ENCODE data around the gene SNX13. TPM values are rescaled to one million over a fixed set of nuclear protein-coding genes. Genes with fewer than 3 reads are reported as not detected.

The SNX13 gene
- total RNA-seq, 1 experiment from 2014 or later = 29.0 TPM

DNA sequence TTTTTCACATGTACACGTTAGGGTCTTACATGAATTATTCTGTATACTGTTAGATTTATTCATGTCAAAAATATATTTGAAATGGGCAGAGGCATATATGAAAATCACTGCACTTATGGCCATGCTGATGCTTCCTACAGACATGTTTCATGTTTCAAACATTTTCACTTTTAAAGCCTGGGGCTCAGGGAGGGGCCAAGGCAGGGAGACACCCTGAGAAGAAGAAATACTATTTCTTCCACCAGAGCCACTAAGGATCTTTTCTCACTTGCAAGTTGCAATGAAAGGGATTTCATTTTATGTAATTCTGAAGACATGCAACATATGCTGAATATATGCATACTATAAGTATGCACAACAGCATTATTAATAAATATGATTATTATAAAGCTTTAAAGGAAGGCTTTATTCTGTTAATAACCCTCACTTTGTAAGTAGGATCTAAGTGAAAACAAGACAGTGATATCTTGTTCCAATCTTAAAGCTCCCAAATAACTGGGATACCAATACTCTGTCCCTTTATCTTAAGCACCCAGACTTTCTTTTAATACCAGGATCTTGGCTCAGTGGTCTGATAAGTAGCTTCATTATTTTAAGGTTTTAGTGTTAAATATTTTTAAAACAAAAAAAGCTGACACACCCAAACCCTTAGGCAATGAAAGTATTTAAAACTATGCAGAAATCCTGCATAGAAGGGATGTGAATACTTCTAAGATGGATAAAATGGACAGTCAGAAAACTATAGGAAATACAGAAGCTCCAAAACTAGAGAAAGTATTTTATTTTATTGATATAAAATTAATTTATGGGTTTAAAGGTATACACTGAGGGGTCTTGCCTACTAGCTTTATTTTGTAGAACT lies 148.0 kb downstream of the SNX13 start:
- Histone ChIP-seq H2AFZ (ENCODE audit: low read length) (no peak overlapping the region), H3K18ac (ENCODE audit: insufficient read length, low read depth, low read length) (no peak overlapping the region), H3K4me2 (ENCODE audit: insufficient read depth, insufficient read length, low read length) (no peak overlapping the region), H3T11ph (ENCODE audit: low read length) (no peak overlapping the region), H4K8ac (replicated peaks; ENCODE audit: insufficient read length, low read depth, low read length) (no peak overlapping the region), H2BK15ac (ENCODE audit: low read depth, low read length) (no peak overlapping the region), H4K5ac (ENCODE audit: insufficient read length, low read depth, low read length) (no peak overlapping the region), H4K91ac (ENCODE audit: insufficient read length, low read depth, low read length) (no peak overlapping the region), H3K27ac (ENCODE audit: insufficient read length, low read depth, low read length) (no peak overlapping the region), H3K9me3 (ENCODE audit: control insufficient read depth, low read depth, low read length) (no peaks in the 10 kb centered on the region), H3K4me1 (ENCODE audit: insufficient read depth, low read length) (no peaks in the 10 kb centered on the region), H4K20me1 (ENCODE audit: control insufficient read depth, insufficient read depth, insufficient read length) (no peaks in the 10 kb centered on the region), H3K79me2 (ENCODE audit: insufficient read depth, low read length) (no peaks in the 10 kb centered on the region), H3K23me2 (ENCODE audit: insufficient read length, low read depth, low read length, poor library complexity, severe bottlenecking) (no peaks in the 10 kb centered on the region), H2BK120ac (ENCODE audit: low read depth, low read length, poor library complexity, severe bottlenecking) (no peak overlapping the region), H2BK20ac (ENCODE audit: low read depth, low read length, poor library complexity, severe bottlenecking) (no peak overlapping the region), H3K27me3 (ENCODE audit: insufficient read depth, low read length) (no peaks in the 10 kb centered on the region), H2AK5ac (ENCODE audit: insufficient read length, low read length) (no peak overlapping the region), H3K79me1 (ENCODE audit: insufficient read depth, low read depth, low read length, poor library complexity, severe bottlenecking) (no peaks in the 10 kb centered on the region), H3K9ac (ENCODE audit: extremely low read depth, insufficient read length, low read length) (no peak overlapping the region), H2BK5ac (ENCODE audit: insufficient read length, low read length) (no peak overlapping the region), H3K56ac (ENCODE audit: insufficient read length, low read depth, low read length) (no peak overlapping the region), H3K23ac (ENCODE audit: insufficient read length, low read depth, low read length) (no peak overlapping the region), H3K14ac (ENCODE audit: insufficient read depth, low read length) (no peak overlapping the region), H2BK12ac (ENCODE audit: insufficient read length, low read depth, low read length) (no peak overlapping the region), H3K4ac (ENCODE audit: low read depth, low read length) (no peak overlapping the region)
- Mint-ChIP-seq H3K4me3 (no peak overlapping the region), H3K27ac (no peak overlapping the region), H3K4me1 (peaks cover 10 to 11% of the 10 kb centered on the region in 2 experiments), H3K9me3 (no peaks in the 10 kb centered on the region), H3K36me3 (ENCODE audit: insufficient read depth in 1 of 3, low read depth in 3 of 3) (peaks cover 0 to 3% (median 0%) of the 10 kb centered on the region in 3 experiments; a peak in 2 of 7 replicates), H3K27me3 (ENCODE audit: low read depth) (no peaks in the 10 kb centered on the region)
- no peak for TF ChIP-seq CTCF (conservative IDR thresholded peaks at IDR 0.05)
- no peak for DNase-seq
- WGBS (ENCODE audit: extremely low coverage, insufficient read length, low lambda C conversion rate) = no CpG with 5 or more reads among the region's 1 CpG
